DOHH2 (cell line): ENCODE measurements around the gene RNASE13.
"Not testable (repeated sequence)": the region's sequence is repeated elsewhere in the genome, so short reads cannot be mapped to it uniquely, and the experiment has no call there.

Experiments
- H3F3A ChIP-seq: fragments of 200-600 bp; sonication (generic), shearing (Covaris generic); 2 replicates; pipeline ENCODE4 v1.6.0; 2016; ENCODE audit warnings: antibody characterized with exemption, mild to moderate bottlenecking; ENCODE audit not compliant: control insufficient read depth, insufficient read depth
- H3K27ac ChIP-seq: fragments of 200-600 bp; sonication (generic); 2 replicates; pipeline ENCODE4 v1.5.1; 2014; ENCODE audit warnings: low read depth, mild to moderate bottlenecking, low read length, moderate library complexity
- H3K27me3 ChIP-seq: fragments of 200-600 bp; sonication (generic); 2 replicates; pipeline ENCODE4 v1.6.1; 2014; ENCODE audit warnings: mild to moderate bottlenecking, low read length, mixed read lengths; ENCODE audit not compliant: control insufficient read depth
- H3K36me3 ChIP-seq: fragments of 200-600 bp; sonication (generic); 2 replicates; pipeline ENCODE4 v1.6.1; 2014; ENCODE audit warnings: mild to moderate bottlenecking, low read length, moderate library complexity, mixed read lengths; ENCODE audit not compliant: control insufficient read depth
- H3K4me1 ChIP-seq: fragments of 200-600 bp; sonication (generic); 2 replicates; pipeline ENCODE4 v1.6.1; 2014; ENCODE audit warnings: mild to moderate bottlenecking, low read length, mixed read lengths; ENCODE audit not compliant: control insufficient read depth
- H3K4me2 ChIP-seq: fragments of 200-600 bp; sonication (generic); 2 replicates; pipeline ENCODE4 v1.6.0; 2014; ENCODE audit warnings: mild to moderate bottlenecking, low read length, moderate library complexity
- H3K4me3 ChIP-seq: fragments of 200-600 bp; sonication (generic); 2 replicates; pipeline ENCODE4 v1.5.1; 2014; ENCODE audit warnings: mild to moderate bottlenecking, low read length, mixed read lengths
- H3K79me2 ChIP-seq: fragments of 200-600 bp; sonication (generic); 2 replicates; pipeline ENCODE4 v1.6.1; 2014; ENCODE audit warnings: mild to moderate bottlenecking, low read length, mixed read lengths; ENCODE audit not compliant: control insufficient read depth
- H3K9me2 ChIP-seq: fragments of 200-600 bp; sonication (generic); replicated peaks from 2 replicates; pipeline ENCODE4 v1.6.1; 2014; ENCODE audit warnings: mild to moderate bottlenecking, low read length, mixed read lengths; ENCODE audit not compliant: control insufficient read depth
- H3K9me3 ChIP-seq: fragments of 200-600 bp; sonication (generic); 2 replicates; pipeline ENCODE4 v1.6.1; 2014; ENCODE audit warnings: antibody characterized with exemption, low read length, mixed read lengths; ENCODE audit not compliant: control insufficient read depth, insufficient read depth
- H4K20me1 ChIP-seq: fragments of 200-600 bp; sonication (generic); 2 replicates; pipeline ENCODE4 v1.6.0; 2014; ENCODE audit warnings: low read depth, mild to moderate bottlenecking, antibody characterized with exemption, low read length, moderate library complexity; ENCODE audit not compliant: control insufficient read depth, insufficient read depth
- CTCF ChIP-seq: fragments of 200-600 bp; sonication (generic); IDR thresholded peaks from one replicate; pipeline ENCODE4 v1.5.1; 2014; ENCODE audit warnings: antibody characterized with exemption, mild to moderate bottlenecking, low read depth, low read length; ENCODE audit not compliant: poor library complexity, severe bottlenecking
- EZH2phosphoT487 ChIP-seq: fragments of 200-600 bp; sonication (generic); IDR thresholded peaks from 2 replicates; pipeline ENCODE4 v1.6.1; 2017; ENCODE audit warnings: borderline replicate concordance, mild to moderate bottlenecking, antibody characterized with exemption, low read length, moderate library complexity, mixed read lengths

RNASE13 gene

DNA sequence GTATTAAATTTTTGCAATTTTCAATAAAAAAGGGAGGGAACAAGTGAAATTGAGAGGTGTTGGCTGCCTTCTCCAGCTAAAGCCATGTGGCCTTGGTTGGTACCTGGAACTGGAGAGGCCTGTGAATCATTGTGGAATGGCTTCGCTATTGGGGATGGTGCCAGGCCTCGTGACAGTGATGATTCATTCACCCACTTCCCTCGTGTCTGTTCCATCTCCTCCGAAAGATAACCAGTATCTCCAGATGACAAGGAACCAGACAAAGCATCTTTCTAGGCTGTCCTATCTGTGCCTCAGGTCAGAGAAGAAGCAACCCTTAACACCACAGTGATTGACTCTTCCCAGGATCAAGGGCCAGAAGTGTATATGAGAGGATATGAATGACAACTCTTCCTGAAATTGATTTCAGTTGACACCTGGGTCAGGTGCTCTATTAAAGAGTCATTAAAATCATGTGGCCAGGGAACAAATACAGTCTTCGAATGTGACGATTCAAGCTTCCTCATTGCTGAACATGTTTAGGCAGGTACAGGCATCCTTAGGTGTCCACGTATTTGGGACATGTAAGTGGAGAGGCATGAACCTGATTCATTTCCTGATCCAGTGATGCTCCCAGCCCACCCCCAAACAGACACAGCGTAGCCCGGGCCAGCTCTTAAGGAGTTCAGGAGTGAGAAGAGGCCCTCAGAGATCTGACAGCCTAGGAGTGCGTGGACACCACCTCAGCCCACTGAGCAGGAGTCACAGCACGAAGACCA, 7.2 kb upstream of the RNASE13 start, which contains the start of gene RNASE7:
Gene RNASE7 (plus strand): TSS at position 687 of the 758 bp plus-strand sequence. CDS start 631 bp downstream, outside the sequence.
- H3K27ac ChIP-seq: no peak within 1 kb of the TSS
- no peaks in the 10 kb centered on the region for H3F3A ChIP-seq
- H3K79me2 ChIP-seq: no peaks in the 10 kb centered on the region
- TF ChIP-seq EZH2phosphoT487 (no peak), CTCF (no peak)
- no peaks in the 10 kb centered on the region for H4K20me1 ChIP-seq
- H3K4me3 ChIP-seq: no peak within 1 kb of the TSS
- peaks cover 48% of the 10 kb centered on the region for H3K27me3 ChIP-seq
- H3K9me2 ChIP-seq: no peaks in the 10 kb centered on the region
- no peaks in the 10 kb centered on the region for H3K4me1 ChIP-seq
- no peaks in the 10 kb centered on the region for H3K36me3 ChIP-seq
- no peaks in the 10 kb centered on the region for H3K9me3 ChIP-seq
- no peak within 1 kb of the TSS for H3K4me2 ChIP-seq

- H3K36me3 ChIP-seq, H3K79me2 ChIP-seq, H3K27ac ChIP-seq, H3K4me1 ChIP-seq, H3K9me2 ChIP-seq, H4K20me1 ChIP-seq, H3K9me3 ChIP-seq, H3F3A ChIP-seq, H3K4me2 ChIP-seq, H3K4me3 ChIP-seq: not testable (repeated sequence)
- H3K27me3 ChIP-seq: peaks cover 40% of the 10 kb centered on the region
These were observed 6.3 kb upstream of the RNASE13 start for GRCh38 chr14:21040941-21041340.

GRCh38 chr14:21040370-21040925, 5.8 kb upstream of the RNASE13 start:
- H3K9me3 ChIP-seq: no peaks in the 10 kb centered on the region
- H3K79me2 ChIP-seq: no peaks in the 10 kb centered on the region
- H3F3A ChIP-seq: no peaks in the 10 kb centered on the region
- no peak for TF ChIP-seq EZH2phosphoT487
- peak; percentile 8 for TF ChIP-seq CTCF
- H4K20me1 ChIP-seq: no peaks in the 10 kb centered on the region
- peaks cover 39% of the 10 kb centered on the region for H3K27me3 ChIP-seq
- H3K4me1 ChIP-seq: no peaks in the 10 kb centered on the region
- H3K4me2 ChIP-seq: no peak overlapping the region
- no peaks in the 10 kb centered on the region for H3K9me2 ChIP-seq
- no peak overlapping the region for H3K27ac ChIP-seq
- no peak overlapping the region for H3K4me3 ChIP-seq
- no peaks in the 10 kb centered on the region for H3K36me3 ChIP-seq
